ENCODE measurements around the gene USP40. TPM values are rescaled to one million over a fixed set of nuclear protein-coding genes. Genes with fewer than 3 reads are reported as not detected.

Gene USP40
- total RNA-seq, 2 donors from 2014 or later, result 12.9 to 22.4 TPM

DNA sequence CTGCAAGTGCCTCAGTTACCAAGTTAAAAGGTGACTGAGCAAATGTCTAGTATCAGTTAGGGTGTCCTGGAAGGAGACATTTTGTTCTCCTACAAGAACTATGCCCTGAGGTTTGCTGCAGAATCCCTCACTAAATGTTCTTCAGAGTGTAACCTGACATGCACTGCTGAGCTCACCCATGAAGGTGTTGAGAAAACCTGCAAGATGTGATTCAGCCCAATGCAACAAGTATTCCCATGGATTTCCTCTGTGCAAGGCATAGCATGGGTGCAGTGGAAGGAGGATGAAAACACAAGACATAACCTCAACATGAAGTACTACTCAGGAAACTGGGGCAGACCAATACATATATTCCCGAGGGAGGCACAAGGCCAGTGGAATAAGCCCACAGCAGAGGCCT lies 35.5 kb upstream of the USP40 start:
- no peak overlapping the region for H3K27ac Mint-ChIP-seq
- 83% methylated on average over 1 of the region's 1 CpG; no CpG with 5 or more reads in 1 of the 2 experiments for WGBS, 2 experiments (ENCODE audit: insufficient coverage in 1 of 2, insufficient read length in 1 of 2)
- no peak overlapping the region for H3K27ac ChIP-seq (ENCODE audit: low read depth, low read length)

DNA sequence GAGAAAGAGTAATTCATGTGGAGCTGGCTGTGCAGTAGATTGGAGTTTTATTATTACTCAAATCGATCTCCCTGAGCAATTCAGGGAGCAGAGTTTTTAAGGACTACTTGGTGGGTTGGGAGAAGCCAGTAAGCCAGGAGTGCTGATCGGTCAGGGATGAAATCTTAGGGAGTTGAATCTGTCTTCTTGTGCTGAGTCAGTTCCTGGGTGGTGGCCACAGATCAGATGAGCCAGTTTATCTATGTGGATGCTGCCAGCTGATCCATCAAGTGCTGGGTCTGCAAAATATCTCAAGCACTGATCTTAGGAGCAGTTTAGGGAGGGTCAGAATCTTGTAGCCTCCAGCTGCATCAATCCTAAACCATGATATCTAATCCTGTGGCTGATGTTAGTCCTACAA lies 33.8 kb upstream of the USP40 start:
- no peak for DNase-seq
- Histone ChIP-seq H3K4me1 (ENCODE audit: control insufficient read depth, insufficient read depth, low read length) (no peaks in the 10 kb centered on the region), H3K36me3 (ENCODE audit: control insufficient read depth, insufficient read depth, low read length) (no peaks in the 10 kb centered on the region), H3K27ac (ENCODE audit: low read depth, low read length) (no peak overlapping the region), H3K27me3 (ENCODE audit: control insufficient read depth, insufficient read depth, low read length, poor library complexity, severe bottlenecking) (no peaks in the 10 kb centered on the region), H3K9me3 (ENCODE audit: control insufficient read depth, low read length) (no peaks in the 10 kb centered on the region), H3K4me3 (ENCODE audit: low read length) (no peak overlapping the region), H3K9ac (ENCODE audit: extremely low read depth, low read length, poor library complexity, severe bottlenecking) (no peak overlapping the region)
- peaks cover 6% of the 10 kb centered on the region for H3K27me3 Mint-ChIP-seq (ENCODE audit: insufficient read depth)
- no peaks in the 10 kb centered on the region for H3K4me1 Mint-ChIP-seq
- peaks cover 15% of the 10 kb centered on the region for H3K9me3 Mint-ChIP-seq
- TF ChIP-seq CTCF (conservative IDR thresholded peaks at IDR 0.05), result no peak
- no peaks in the 10 kb centered on the region for H3K36me3 Mint-ChIP-seq (ENCODE audit: low read depth)
- no peak overlapping the region for H3K27ac Mint-ChIP-seq
- WGBS, 2 experiments (ENCODE audit: insufficient coverage in 1 of 2, insufficient read length in 1 of 2), result 89 to 100% methylated on average over 2 of the region's 2 CpGs
- H3K4me3 Mint-ChIP-seq, result no peak overlapping the region

More for the DNA sequence above, 35.5 kb upstream of the USP40 start:
- Histone ChIP-seq H3K36me3 (ENCODE audit: control insufficient read depth, insufficient read depth, low read length) (no peaks in the 10 kb centered on the region), H3K4me3 (ENCODE audit: low read length) (no peak overlapping the region), H3K9me3 (ENCODE audit: control insufficient read depth, low read length) (no peaks in the 10 kb centered on the region), H3K4me1 (ENCODE audit: control insufficient read depth, insufficient read depth, low read length) (no peaks in the 10 kb centered on the region), H3K9ac (ENCODE audit: extremely low read depth, low read length, poor library complexity, severe bottlenecking) (no peak overlapping the region), H3K27me3 (ENCODE audit: control insufficient read depth, insufficient read depth, low read length, poor library complexity, severe bottlenecking) (no peaks in the 10 kb centered on the region)
- H3K27me3 Mint-ChIP-seq (ENCODE audit: insufficient read depth), result peaks cover 6% of the 10 kb centered on the region
- no peaks in the 10 kb centered on the region for H3K36me3 Mint-ChIP-seq (ENCODE audit: low read depth)
- no peak overlapping the region for H3K4me3 Mint-ChIP-seq
- peaks cover 4% of the 10 kb centered on the region for H3K9me3 Mint-ChIP-seq
- no peak for TF ChIP-seq CTCF (conservative IDR thresholded peaks at IDR 0.05)
- DNase-seq, result no peak
- no peaks in the 10 kb centered on the region for H3K4me1 Mint-ChIP-seq

DNA sequence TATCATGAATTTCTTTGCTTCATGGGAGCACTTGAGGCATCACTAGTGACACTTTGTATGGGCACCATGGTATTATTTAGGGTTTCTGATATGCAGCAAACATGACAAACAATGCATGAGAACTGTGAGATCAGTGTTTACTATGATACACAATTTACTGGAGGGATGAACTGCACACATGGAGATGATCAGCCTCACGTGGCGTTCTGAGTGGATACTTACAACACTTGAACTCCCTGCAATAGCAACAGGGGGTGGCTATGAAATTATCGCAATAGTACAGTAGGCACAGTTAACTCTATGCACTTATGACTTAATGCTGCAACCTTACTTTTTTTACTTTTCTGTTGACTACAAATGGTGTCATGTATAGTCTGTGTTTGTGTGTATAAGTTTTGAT lies 32.4 kb upstream of the USP40 start:
- Mint-ChIP-seq H3K4me1 (no peaks in the 10 kb centered on the region), H3K27me3 (ENCODE audit: insufficient read depth) (peaks cover 6% of the 10 kb centered on the region), H3K4me3 (no peak overlapping the region), H3K9me3 (peaks cover 15% of the 10 kb centered on the region), H3K36me3 (ENCODE audit: low read depth) (no peaks in the 10 kb centered on the region), H3K27ac (no peak overlapping the region)
- H3K9me3 ChIP-seq (ENCODE audit: control insufficient read depth, low read length), result no peaks in the 10 kb centered on the region
- H3K4me3 ChIP-seq (ENCODE audit: low read length), result no peak overlapping the region
- no peak for TF ChIP-seq CTCF (conservative IDR thresholded peaks at IDR 0.05)
- H3K27me3 ChIP-seq (ENCODE audit: control insufficient read depth, insufficient read depth, low read length, poor library complexity, severe bottlenecking), result no peaks in the 10 kb centered on the region
- no peaks in the 10 kb centered on the region for H3K4me1 ChIP-seq (ENCODE audit: control insufficient read depth, insufficient read depth, low read length)
- H3K9ac ChIP-seq (ENCODE audit: extremely low read depth, low read length, poor library complexity, severe bottlenecking), result no peak overlapping the region
- H3K36me3 ChIP-seq (ENCODE audit: control insufficient read depth, insufficient read depth, low read length), result no peaks in the 10 kb centered on the region
- no peak overlapping the region for H3K27ac ChIP-seq (ENCODE audit: low read depth, low read length)
- DNase-seq, result no peak
- WGBS, 2 experiments (ENCODE audit: insufficient coverage in 1 of 2, insufficient read length in 1 of 2), result 82 to 94% methylated on average over 3 of the region's 3 CpGs

Measured in endodermal cell (in vitro differentiated cells).